ENCODE measurements around the gene GARIN5A.

Gene GARIN5A

GRCh38 chr19:50432221-50433028, 44.2 kb downstream of the GARIN5A start, which contains the start of gene MYBPC2:
MYBPC2 (plus strand) TSS chr19:50432892; CDS start chr19:50432954, 62 bp downstream.
- no peak for DNase-seq

DNA sequence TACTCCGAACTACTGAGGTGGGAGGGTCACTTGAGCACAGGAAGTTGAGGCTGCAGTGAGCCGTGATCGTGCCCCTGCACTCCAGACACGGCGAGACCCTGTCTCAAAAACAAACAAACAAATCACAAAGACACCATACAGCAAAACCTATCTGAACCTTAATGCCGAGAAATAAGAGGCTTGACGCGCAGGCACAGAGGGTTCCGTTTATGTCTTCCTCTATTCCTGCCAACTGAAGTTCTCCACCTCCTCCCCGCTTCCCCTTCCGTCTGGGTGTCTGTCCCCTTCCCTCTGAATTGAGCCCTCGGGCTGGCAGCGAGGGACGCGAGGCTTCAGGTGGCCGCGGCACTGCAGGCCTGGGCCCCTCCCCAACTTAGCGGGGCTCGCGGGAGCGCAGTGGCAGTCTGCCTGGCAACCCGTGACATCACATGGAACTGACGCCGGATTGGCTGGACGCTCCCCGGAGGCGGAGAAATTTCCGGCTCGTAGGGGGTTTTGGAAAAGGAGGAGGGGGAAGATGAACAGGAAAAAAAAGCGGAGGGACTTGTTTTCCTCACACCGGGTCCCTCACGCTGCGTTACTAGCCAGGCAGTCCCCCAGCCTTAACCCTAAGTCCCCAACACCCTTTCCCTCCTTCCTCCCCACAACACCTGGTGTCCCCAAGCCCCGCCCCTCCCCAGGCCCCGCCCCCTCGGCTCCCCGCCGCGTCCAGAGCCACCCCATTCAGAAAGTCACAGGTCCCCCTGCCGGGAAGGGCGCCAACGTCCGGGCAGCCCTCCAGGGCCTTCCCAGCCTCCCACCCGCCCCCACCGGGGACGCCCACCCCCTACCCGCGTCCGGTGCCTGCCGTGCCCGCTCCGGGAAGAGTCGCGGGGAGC, 45.1 kb downstream of the GARIN5A start:
- peak; percentile 74 for DNase-seq

DNA sequence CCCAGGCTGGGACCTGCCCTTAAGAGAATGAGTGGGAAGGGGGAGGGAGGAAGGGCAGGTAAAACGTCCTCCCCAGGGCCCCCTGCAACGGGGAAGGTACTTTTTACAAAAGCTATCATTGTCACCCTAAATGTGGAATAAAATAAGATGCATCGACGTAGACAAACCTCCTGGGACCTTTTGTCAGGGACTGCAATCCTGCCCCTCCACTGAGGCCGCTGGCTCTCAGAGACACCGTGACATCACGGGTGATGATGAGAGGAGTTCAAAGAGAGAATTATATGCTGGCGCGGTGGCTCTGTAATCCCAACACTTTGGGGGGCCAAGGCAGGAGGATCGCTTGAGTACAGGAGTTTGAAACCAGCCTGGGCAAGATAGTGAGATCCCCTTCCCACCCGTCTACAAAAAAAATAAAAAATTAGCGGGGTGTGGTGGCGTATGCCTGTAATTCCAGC, 45.7 kb downstream of the GARIN5A start:
- no peak for DNase-seq

DNA sequence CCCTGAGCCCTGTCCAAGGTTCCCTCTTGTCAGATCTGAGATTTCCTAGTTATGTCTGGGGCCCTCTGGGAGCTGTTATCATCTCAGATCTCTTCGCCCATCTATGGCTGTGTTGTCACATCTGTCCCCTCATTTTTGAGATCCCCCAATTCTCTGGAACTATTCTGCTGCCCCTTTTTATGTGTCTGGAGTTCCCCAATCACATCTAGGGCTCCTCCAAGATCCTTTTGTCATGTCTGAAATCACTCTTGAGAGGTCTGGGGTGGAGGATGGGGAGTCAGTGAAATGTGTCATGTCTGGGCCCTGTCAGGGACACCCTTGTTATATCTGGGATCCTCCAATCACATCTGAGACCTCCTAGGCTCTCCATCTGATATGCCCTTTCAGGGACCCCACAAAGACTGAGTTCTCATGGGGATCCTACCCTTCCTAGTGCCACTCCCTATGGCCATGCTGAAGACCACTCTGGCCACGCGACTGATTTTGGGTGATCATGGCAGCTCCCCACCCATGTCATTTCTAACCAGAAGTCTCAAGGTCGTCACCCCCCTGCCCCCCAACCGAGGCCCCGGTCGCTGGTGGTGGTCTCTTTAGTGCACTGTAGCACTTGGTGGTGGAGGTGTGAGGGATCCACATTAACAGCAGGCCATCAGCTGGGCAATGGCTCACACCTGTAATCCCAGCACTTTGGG, 47.7 kb downstream of the GARIN5A start:
- DNase-seq: no peak

GRCh38 chr19:50427997-50428425, 48.6 kb downstream of the GARIN5A start:
- DNase-seq: peak; percentile 65

DNA sequence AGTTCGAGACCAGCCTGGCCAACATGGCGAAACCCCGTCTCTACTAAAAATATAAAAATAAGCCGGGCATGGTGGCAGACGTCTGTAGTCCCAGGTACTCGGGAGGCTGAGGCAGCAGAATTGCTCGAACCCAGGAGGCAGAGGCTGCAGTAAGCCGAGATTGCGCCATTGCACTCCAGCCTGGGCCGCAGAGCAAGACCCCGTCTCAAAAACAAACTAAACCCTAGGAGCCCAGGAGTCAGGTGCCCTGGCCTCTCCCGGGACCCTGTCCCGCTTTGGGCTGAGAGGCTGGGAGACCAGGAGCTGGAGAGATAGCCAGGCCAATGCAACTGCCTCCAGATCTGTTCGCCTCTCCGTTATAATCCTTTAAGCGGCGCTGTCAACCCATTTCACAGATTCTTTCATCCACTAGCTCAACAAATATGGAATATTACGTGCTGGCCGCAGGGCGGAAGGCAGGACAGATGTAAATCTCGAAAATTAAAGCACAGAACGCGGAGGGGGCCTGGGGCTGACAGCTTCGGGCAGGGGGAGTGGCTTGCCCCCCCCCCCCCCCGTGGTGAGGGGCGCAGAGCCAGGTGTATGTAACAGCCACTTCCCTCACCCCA, 49.2 kb downstream of the GARIN5A start:
- DNase-seq: no peak

- DNase-seq: no peak
These were observed 51.1 kb downstream of the GARIN5A start for GRCh38 chr19:50425581-50425980.

GRCh38 chr19:50423279-50424113, 53.2 kb downstream of the GARIN5A start:
- no peak for DNase-seq

- no peak for DNase-seq
These were observed 54.0 kb downstream of the GARIN5A start for GRCh38 chr19:50422397-50423278.

- no peak for DNase-seq
These were observed 55.8 kb downstream of the GARIN5A start for GRCh38 chr19:50420808-50421207.

DNA sequence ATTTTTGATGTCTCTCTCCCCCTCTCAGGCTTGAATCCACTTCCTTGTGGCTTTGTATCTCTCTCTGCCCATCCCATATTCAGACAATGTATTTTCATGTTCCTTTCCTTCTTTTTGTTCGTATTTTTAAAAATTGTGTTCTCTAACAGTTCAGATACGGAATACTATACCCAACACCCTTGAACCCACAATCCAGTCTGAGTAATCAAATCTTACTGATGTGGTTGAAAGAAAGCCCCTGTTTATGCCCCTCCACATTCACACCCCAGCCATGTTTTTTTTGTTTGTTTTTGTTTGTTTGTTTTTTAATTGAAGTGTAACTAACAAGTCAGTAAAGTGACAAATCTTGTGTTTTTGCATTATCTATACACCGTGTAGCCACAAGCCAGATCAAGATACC, 56.5 kb downstream of the GARIN5A start:
- no peak for DNase-seq

DNA sequence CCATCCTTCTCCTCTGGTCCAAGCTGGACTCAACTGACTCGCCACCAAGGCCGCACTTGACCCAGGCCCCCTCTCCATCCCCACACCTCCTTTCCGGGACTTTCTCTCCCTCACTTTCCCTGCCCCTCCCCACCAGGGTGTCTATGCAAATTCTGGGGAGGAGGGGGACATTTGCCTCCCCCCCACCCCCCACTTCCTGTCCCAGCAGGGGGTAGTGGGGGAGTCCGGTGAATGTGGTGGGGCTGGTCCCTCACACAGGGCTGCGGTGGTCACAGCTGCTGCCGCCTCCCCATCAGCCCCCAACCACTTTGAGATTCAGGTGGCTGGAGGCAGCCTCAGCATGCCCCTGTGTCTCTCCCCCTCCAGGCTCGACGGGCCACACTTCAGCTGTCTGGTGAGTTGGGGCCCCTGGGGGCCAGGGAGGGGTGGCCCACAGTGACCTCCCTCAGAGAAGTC, 57.0 kb downstream of the GARIN5A start:
- DNase-seq: no peak

DNA sequence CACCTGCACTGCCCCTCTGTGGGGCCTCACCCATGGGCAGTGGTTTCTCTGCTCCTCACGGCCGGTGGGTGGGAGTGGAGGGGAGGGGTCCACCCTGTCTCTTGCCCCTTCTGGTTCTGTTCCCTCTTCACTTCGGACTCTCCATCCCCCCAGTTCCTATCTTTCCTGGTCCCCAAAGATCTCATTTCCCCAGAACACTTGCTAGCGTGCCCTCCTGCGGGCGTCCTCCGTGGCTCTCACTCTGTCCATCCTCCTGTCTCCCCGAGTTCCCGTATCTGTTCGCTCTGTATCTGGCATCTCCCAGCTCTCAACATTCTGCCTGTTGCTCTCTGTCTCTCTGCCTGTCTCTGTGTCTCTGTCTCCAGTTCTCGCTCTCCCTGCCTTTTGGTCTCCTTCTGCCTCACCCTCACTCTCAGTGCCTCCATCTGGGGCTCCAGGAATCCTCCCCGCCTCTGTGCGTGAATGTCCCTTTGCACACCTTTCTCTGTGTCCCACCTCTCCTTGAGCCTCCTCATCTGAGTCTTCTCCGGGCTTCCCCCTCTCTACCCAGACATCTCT, 57.5 kb downstream of the GARIN5A start:
- DNase-seq: no peak

- no peak for DNase-seq
These were observed 58.2 kb downstream of the GARIN5A start, which contains the start of gene SPIB for GRCh38 chr19:50418176-50419021. SPIB (plus strand) TSS chr19:50418938; CDS start chr19:50418963, 25 bp downstream.

GRCh38 chr19:50417111-50418081, 59.3 kb downstream of the GARIN5A start:
- DNase-seq: no peak

All from hematopoietic multipotent progenitor cell treated with erythropoietin and hydrocortisone succinate and interleukin-3 and kit ligand, for 8 days (in vitro differentiated cells).